ENCODE measurements around the gene GNAS-AS1. TPM values are rescaled to one million over a fixed set of nuclear protein-coding genes. Genes with fewer than 3 reads are reported as not detected.

Gene GNAS-AS1
- total RNA-seq, 4 donors from 2014 or later, result 0.19 TPM; not detected in 3

GRCh38 chr20:58891086-58891717 lies 40.5 kb upstream of the GNAS-AS1 start:
- H3K4me3 ChIP-seq, result peak overlapping the region; percentile 92 to 100
- H3K9me3 ChIP-seq, result no peaks in the 10 kb centered on the region
- peak overlapping the region; percentile 98 to 100 (median 98) for H3K27ac ChIP-seq
- TF ChIP-seq CTCF (IDR thresholded peaks at IDR 0.05) (no peak), POLR2AphosphoS5 (IDR thresholded peaks at IDR 0.05) (peak; percentile 36), POLR2A (IDR thresholded peaks at IDR 0.05) (peak; percentile 79 to 89), EP300 (IDR thresholded peaks at IDR 0.05) (no peak)
- no peaks in the 10 kb centered on the region for H3K36me3 ChIP-seq
- peak; percentile 68 for ATAC-seq
- H3K27me3 ChIP-seq, result no peaks in the 10 kb centered on the region
- H3K4me1 ChIP-seq, result peaks cover 1 to 51% (median 32%) of the 10 kb centered on the region in 3 donors
- WGBS, 2 donors (ENCODE audit: low coverage in 1 of 2), result no CpG with 5 or more reads among the region's 105 CpGs

- peak overlapping the region; percentile 39 to 92 for H3K4me3 ChIP-seq
- H3K27ac ChIP-seq, result peak overlapping the region; percentile 79 to 100 (median 98)
- no peaks in the 10 kb centered on the region for H3K9me3 ChIP-seq
- TF ChIP-seq POLR2A (IDR thresholded peaks at IDR 0.05) (no peak), POLR2AphosphoS5 (IDR thresholded peaks at IDR 0.05) (peak; percentile 63), CTCF (IDR thresholded peaks at IDR 0.05) (peak in 1 of 4 experiments; percentile 16)
- no peaks in the 10 kb centered on the region for H3K27me3 ChIP-seq
- H3K4me1 ChIP-seq, result peaks cover 0 to 45% (median 26%) of the 10 kb centered on the region in 3 donors
- H3K36me3 ChIP-seq, result no peaks in the 10 kb centered on the region
- ATAC-seq, result peak; percentile 72
- WGBS, 2 donors (ENCODE audit: low coverage in 1 of 2), result 0 to 6% methylated on average over 9 to 10 of the region's 64 CpGs
Measured at GRCh38 chr20:58890518-58891085, 39.9 kb upstream of the GNAS-AS1 start.

GRCh38 chr20:58889798-58890517 lies 39.3 kb upstream of the GNAS-AS1 start:
- peak overlapping the region; percentile 39 to 92 for H3K4me3 ChIP-seq
- no peaks in the 10 kb centered on the region for H3K27me3 ChIP-seq
- H3K36me3 ChIP-seq, result no peaks in the 10 kb centered on the region
- no peak for ATAC-seq
- no peak for TF ChIP-seq EP300 (IDR thresholded peaks at IDR 0.05)
- TF ChIP-seq CTCF (IDR thresholded peaks at IDR 0.05), result no peak
- TF ChIP-seq POLR2A (IDR thresholded peaks at IDR 0.05), result no peak
- no peak for TF ChIP-seq POLR2AphosphoS5 (IDR thresholded peaks at IDR 0.05)
- 33 to 63% methylated on average over 10 to 28 of the region's 91 CpGs for WGBS, 2 donors (ENCODE audit: low coverage in 1 of 2)
- no peaks in the 10 kb centered on the region for H3K9me3 ChIP-seq
- peaks cover 0 to 39% (median 19%) of the 10 kb centered on the region in 3 donors for H3K4me1 ChIP-seq
- peak overlapping the region; percentile 79 to 100 (median 98) for H3K27ac ChIP-seq

GRCh38 chr20:58889334-58889760 lies 38.6 kb upstream of the GNAS-AS1 start:
- no peak for ATAC-seq

More at GRCh38 chr20:58889334-58889760, 38.6 kb upstream of the GNAS-AS1 start:
- H3K4me3 ChIP-seq, result peak overlapping the region; percentile 39 to 92
- H3K27ac ChIP-seq, result peak overlapping the region; percentile 62 to 100 (median 98)
- no peak for TF ChIP-seq POLR2A (IDR thresholded peaks at IDR 0.05)
- no peak for TF ChIP-seq EP300 (IDR thresholded peaks at IDR 0.05)
- TF ChIP-seq CTCF (IDR thresholded peaks at IDR 0.05), result no peak
- TF ChIP-seq POLR2AphosphoS5 (IDR thresholded peaks at IDR 0.05), result no peak
- WGBS, 2 donors (ENCODE audit: low coverage in 1 of 2), result 22% methylated on average over 5 of the region's 35 CpGs; no CpG with 5 or more reads in 1 of the 2 donors
- no peaks in the 10 kb centered on the region for H3K36me3 ChIP-seq
- H3K27me3 ChIP-seq, result no peaks in the 10 kb centered on the region
- peaks cover 0 to 33% (median 13%) of the 10 kb centered on the region in 3 donors for H3K4me1 ChIP-seq
- no peaks in the 10 kb centered on the region for H3K9me3 ChIP-seq
